ENCODE results near the gene NLRP2B.
"Not testable (repeated sequence)": the region's sequence is repeated elsewhere in the genome, so short reads cannot be mapped to it uniquely, and the experiment has no call there.

The NLRP2B gene

GRCh38 chrX:57680160-57680559, at the start of gene NLRP2B:
TSS of gene NLRP2B (minus strand) at chrX:57680260.
- DNase-seq (ENCODE audit: low read depth): no peak

GRCh38 chrX:57725995-57726394, 45.9 kb upstream of the NLRP2B start:
- DNase-seq (ENCODE audit: low read depth): not testable (repeated sequence)

DNA sequence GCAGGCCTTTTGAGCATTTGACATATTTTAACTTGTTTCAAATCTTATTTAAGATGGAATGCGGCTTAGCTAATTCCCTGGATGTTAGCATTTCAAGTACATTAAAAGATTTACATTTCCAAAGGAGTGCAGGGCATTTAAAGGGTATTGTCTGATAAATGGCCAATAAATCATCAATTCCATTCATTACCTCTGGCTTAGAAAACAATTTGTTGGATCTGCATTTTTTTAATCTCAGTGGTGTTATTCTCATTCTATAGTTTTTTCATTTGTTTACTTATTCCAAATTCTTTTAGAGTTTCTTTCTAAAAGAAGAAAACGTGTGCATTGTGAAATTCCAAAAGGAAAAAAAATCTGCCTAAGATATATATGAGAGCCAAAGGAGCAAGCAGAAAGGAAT, 1.3 kb upstream of the NLRP2B start:
- DNase-seq (ENCODE audit: low read depth): no peak

DNA sequence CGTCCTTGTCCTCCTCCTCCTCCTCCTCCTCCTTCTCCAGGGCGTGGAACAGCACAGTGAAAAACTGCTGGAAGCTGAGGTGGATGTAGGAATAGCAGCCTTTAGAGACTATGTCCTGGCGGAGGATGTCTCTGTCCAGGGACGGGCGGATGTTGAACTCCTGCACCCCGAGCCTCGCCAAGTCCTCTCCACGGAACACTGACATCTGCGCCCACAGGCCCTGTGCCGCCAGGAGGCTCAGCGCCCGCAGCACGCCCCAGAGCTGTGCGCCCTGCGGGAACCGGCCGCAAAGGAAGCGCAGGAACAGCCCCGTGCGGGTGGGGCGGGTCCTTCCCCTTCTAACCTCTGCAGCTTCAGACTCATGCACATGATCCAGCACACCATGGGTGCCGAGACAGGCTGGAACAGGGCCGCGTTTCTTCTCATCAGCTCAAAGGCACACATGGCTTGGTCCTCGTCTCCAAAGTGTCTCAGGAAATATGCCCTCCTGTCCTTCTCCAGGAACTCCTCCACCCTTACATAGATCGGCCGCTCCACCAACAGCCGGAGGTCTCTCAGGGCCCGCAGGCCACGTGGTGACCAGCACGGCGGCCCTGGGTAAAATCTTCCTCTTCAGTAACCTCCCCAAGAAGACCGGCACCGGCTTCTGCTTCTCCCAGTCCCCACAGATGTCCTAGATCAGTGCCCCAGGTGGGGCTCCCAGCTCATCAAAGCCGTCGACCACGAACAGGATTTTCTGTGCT, 1.2 kb downstream of the NLRP2B start:
- DNase-seq (ENCODE audit: low read depth): no peak

GRCh38 chrX:57677132-57677858, 2.8 kb downstream of the NLRP2B start:
- DNase-seq (ENCODE audit: low read depth): no peak

DNA sequence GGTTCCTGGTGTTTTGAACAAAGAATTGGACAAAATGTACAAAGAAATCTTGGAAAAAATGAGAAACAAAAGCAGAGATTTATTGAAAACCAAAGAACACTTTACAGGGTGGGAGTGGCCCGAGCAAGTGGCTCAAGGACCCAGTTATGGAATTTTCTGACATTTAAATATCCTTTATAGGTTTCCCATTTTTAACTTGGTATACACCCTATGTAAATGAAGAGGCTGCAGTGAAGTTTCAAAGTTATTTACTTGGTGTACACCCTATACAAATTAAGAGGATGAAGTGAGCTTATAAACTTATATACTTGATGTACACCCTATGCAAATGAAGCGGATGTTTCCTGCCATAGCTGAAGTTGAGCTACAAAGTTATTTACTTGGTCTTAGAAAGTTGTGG, 4.7 kb downstream of the NLRP2B start:
- DNase-seq (ENCODE audit: low read depth): no peak

DNA sequence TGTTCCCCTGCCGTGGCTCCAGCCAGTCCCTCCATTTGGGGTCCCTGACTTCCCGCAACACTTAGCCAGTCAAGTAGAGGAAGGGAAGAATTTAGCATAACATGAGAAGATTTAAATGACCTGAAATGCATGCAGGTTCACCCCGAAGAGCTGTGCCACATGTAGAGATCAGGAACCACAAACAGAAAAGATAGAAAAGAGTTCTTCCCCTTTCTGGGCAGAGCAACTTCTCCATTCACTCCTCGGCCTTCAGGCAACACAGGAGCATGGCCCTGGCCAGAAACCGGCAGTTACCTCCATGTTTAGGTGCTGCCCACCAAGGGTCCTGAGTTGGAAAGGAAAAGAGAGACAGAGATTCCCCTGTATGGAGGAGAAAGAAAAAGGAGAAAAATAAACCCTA, 5.2 kb downstream of the NLRP2B start:
- no peak for DNase-seq (ENCODE audit: low read depth)

DNA sequence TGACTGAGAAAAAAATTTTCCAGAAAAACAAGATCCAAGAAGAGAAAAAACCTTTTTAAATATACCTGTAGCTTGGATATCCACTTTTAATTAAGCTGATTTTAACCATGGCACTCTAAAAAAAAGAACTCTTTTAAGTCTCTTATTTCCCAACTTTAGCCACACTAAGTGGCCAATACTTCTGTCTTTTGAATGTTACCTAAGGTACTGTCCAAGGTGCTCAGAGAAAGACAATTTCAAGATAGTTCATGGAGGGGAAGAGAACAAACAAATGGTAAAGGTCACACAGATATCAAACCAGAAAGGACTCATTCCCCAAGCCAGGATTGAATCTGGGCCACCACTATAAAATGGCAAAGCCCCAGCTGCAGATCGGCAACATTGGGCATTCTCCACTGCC, 10.1 kb downstream of the NLRP2B start:
- no peak for DNase-seq (ENCODE audit: low read depth)

GRCh38 chrX:57667010-57667409, 13.1 kb downstream of the NLRP2B start:
- DNase-seq (ENCODE audit: low read depth): no peak

- no peak for DNase-seq (ENCODE audit: low read depth)
Measured at GRCh38 chrX:57655065-57655464, 25.0 kb downstream of the NLRP2B start.

DNA sequence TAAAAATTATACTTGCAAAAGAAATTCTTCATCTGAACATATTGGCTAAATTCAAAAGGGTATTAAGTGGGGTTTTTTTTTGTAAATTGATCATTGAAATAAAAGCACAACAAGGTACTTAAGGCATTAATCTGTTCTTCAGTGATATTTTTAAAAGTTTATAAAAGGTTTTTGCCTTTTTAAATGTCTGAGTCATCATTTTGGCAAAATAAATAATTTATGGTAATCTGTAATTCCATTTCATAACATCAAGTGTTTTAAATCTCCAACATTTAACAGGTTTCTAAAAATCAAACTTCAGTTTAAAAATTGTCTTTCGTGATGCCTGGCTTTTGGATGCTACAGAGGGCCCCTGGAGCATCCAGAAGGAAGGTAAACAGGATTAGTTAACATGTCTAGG, 27.4 kb downstream of the NLRP2B start:
- no peak for DNase-seq (ENCODE audit: low read depth)

- DNase-seq (ENCODE audit: low read depth): no peak
Measured at GRCh38 chrX:57651169-57651919, 28.7 kb downstream of the NLRP2B start.

DNA sequence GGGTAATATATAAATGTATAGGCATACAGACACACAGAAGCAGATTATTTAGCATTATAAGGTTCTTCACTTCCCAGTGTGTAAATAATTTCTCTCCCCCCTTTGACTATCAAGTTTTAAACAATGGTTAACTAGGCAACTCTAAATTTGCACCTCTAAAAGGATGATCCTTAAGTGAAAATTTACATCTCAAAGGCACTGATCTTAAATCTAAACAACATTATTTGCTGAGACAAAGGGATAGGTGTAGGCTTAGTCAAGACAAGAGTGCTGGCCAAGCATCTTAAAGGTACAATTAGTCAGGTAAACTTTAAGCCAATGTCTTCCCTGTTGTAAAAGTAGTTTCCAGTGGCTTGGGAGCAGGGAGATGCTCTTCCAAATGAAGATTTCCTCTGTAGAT, 33.0 kb downstream of the NLRP2B start:
- DNase-seq (ENCODE audit: low read depth): no peak

- no peak for DNase-seq (ENCODE audit: low read depth)
Measured at GRCh38 chrX:57643698-57644097, 36.4 kb downstream of the NLRP2B start.

GRCh38 chrX:57641338-57641737, 38.7 kb downstream of the NLRP2B start:
- DNase-seq (ENCODE audit: low read depth): no peak

DNA sequence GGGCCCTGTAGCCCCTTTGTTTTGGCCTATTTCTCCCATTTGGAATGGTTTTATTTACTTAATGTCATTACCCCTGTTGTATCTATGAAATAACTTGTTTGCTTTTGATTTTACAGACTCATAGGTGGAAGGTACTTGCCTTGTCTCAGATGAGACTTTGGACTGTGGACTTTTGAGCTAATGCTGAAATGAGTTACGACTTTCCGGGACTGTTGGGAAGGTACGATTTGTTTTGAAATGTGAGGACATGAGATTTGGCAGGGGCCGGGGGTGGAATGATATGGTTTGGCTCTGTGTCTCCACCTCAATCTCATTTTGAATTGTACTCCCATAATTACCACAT, 39.4 kb downstream of the NLRP2B start:
- no peak for DNase-seq (ENCODE audit: low read depth)

DNA sequence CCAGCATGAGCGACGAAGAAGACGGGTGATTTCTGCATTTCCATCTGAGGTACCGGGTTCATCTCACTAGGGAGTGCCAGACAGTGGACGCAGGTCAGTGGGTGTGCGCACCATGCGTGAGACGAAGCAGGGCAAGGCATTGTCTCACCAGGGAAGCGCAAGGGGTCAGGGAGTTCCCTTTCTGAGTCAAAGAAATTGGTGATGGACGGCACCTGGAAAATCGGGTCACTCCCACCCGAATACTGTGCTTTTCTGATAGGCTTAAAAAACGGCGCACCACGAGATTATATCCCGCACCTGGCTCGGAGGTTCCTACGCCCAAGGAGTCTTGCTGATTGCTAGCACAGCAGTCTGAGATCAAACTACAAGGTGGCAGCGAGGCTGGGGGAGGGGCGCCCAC, 50.6 kb downstream of the NLRP2B start:
- DNase-seq (ENCODE audit: low read depth): not testable (repeated sequence)
